Gastrocnemius medialis (tissue), 4 donors: ENCODE data around the gene OSGEPL1. TPM values are rescaled to one million over a fixed set of nuclear protein-coding genes. Genes with fewer than 3 reads are reported as not detected.

ENCODE experiments used
- ATAC-seq, 2 donors: fragments of 150-250 bp; one replicate each; pipeline ENCODE4 v1.9.1; 2016
- DNase-seq, 2 donors: peaks; one replicate each; pipeline ENCODE4 v3.0.0-alpha.2; 2019
- H3K27ac ChIP-seq, 4 donors: fragments of 200-600 bp; sonication (generic); 1 replicate in 1 of 4; 2 replicates in 3 of 4; pipeline ENCODE4 v1.5.1; 2016 to 2018; ENCODE audit warnings: mild to moderate bottlenecking in 2 of 4, moderate library complexity in 1 of 4
- H3K27me3 ChIP-seq, 3 donors: fragments of 200-600 bp; sonication (generic) in 2 of 3; 1 replicate in 1 of 3; 2 replicates in 2 of 3; pipeline versions ENCODE4 v1.5.1 to v1.6.0; 2016 to 2019; ENCODE audit warnings: mild to moderate bottlenecking in 1 of 3, moderate library complexity in 1 of 3
- H3K36me3 ChIP-seq, 2 donors: fragments of 200-600 bp; sonication (generic) in 1 of 2; one replicate each; pipeline ENCODE4 v1.5.1; 2017 to 2018
- H3K4me1 ChIP-seq, 2 donors: fragments of 200-600 bp; sonication (generic) in 1 of 2; one replicate each; pipeline ENCODE4 v1.5.1; 2016 to 2017; ENCODE audit warnings: mild to moderate bottlenecking in 2 of 2
- H3K4me3 ChIP-seq, 4 donors: fragments of 200-600 bp; sonication (generic) in 3 of 4; 1 replicate in 1 of 4; 2 replicates in 3 of 4; pipeline ENCODE4 v1.5.1; 2016 to 2019; ENCODE audit warnings: mild to moderate bottlenecking in 2 of 4
- H3K9me3 ChIP-seq, 3 donors: fragments of 200-600 bp; sonication (generic) in 2 of 3; 1 replicate in 1 of 3; 2 replicates in 2 of 3; pipeline ENCODE4 v1.5.1; 2016 to 2019
- CTCF ChIP-seq, 5 experiments: fragments of 450-650 bp in 3 of 5; fragments of 200-600 bp in 2 of 5; sonication (generic) in 2 of 5; IDR thresholded peaks in 4 of 5; conservative IDR thresholded peaks in 1 of 5; 1 replicate in 4 of 5; 2 replicates in 1 of 5; pipeline ENCODE4 v1.5.1; 2016 to 2019; ENCODE audit warnings: antibody characterized with exemption in 5 of 5, mild to moderate bottlenecking in 3 of 5, moderate library complexity in 3 of 5
- POLR2A ChIP-seq, 2 donors: fragments of 450-650 bp; IDR thresholded peaks; one replicate each; pipeline ENCODE4 v1.6.1; 2017; ENCODE audit warnings: antibody characterized with exemption in 2 of 2, mild to moderate bottlenecking in 2 of 2, moderate library complexity in 2 of 2
- in situ Hi-C, 4 donors: fragments of 200-750 bp; cut with MboI; loops; one replicate each; pipeline versions ENCODE4 v1.15.0 to v1.8.0; 2017; ENCODE audit warnings: low sequenced_read_pairs in 4 of 4
- intact Hi-C: fragments of 100-400 bp; cut with DNase I; formaldehyde crosslinking; loops from one replicate; pipeline ENCODE4 v1.15.1; 2023; ENCODE audit warnings: low total_unique reads
- total RNA-seq, 4 donors: library from RNA; depleted of rRNA; stranded (reverse); fragments of >200 nt; gene quantifications; one replicate each; pipeline versions ENCODE4 v1.1.0 to v1.2.3, GENCODE V29; 2016

OSGEPL1 gene
- total RNA-seq, 4 donors from 2014 or later: 2.1 to 15.6 (median 6.5) TPM

GRCh38 chr2:189799030-189799331 is 36.4 kb upstream of the OSGEPL1 start:
- Histone ChIP-seq H3K4me3 (no peak overlapping the region), H3K27me3 (no peaks in the 10 kb centered on the region), H3K9me3 (no peaks in the 10 kb centered on the region), H3K36me3 (peaks cover 0 to 25% of the 10 kb centered on the region in 2 donors), H3K27ac (peak overlapping the region in 1 of 4 donors; percentile 15), H3K4me1 (peaks cover 17 to 27% of the 10 kb centered on the region in 2 donors)
- intact Hi-C loops (loop anchor here (2.0 kb wide), 1 partner anchor 274 kb away; no protein-coding TSS in a partner anchor), in situ Hi-C loops (loop anchor here in 3 of 4 donors (10.0 to 25.0 kb wide), 3 partner anchors 263 to 276 kb away; partner anchors contain the start of gene MSTN (in 2 of the 3))
- DNase-seq (no peak), ATAC-seq (no peak)
- no peak for TF ChIP-seq POLR2A (IDR thresholded peaks at IDR 0.05)
- peak in 1 of 5 experiments; percentile 1 for TF ChIP-seq CTCF (IDR thresholded peaks at IDR 0.05 in 4 of 5, conservative IDR thresholded peaks at IDR 0.05 in 1 of 5)

- Histone ChIP-seq H3K36me3 (peaks cover 0 to 29% of the 10 kb centered on the region in 2 donors), H3K27me3 (no peaks in the 10 kb centered on the region), H3K9me3 (no peaks in the 10 kb centered on the region), H3K27ac (peak overlapping the region in 3 of 4 donors; percentile 6 to 29 (median 7)), H3K4me3 (no peak overlapping the region), H3K4me1 (peaks cover 17 to 25% of the 10 kb centered on the region in 2 donors)
- peak; percentile 49 to 64 for ATAC-seq
- TF ChIP-seq CTCF (IDR thresholded peaks at IDR 0.05 in 4 of 5, conservative IDR thresholded peaks at IDR 0.05 in 1 of 5): peak in 4 of 5 experiments; percentile 28 to 46 (median 36)
- no peak for TF ChIP-seq POLR2A (IDR thresholded peaks at IDR 0.05)
- DNase-seq: no peak
- in situ Hi-C loops: loop anchor here in 3 of 4 donors (10.0 to 25.0 kb wide), 3 partner anchors 264 to 276 kb away; partner anchors contain the start of gene MSTN (in 2 of the 3)
- intact Hi-C loops: loop anchor here (2.0 kb wide), 1 partner anchor 274 kb away; no protein-coding TSS in a partner anchor
These were observed 35.9 kb upstream of the OSGEPL1 start for GRCh38 chr2:189798312-189799029.

GRCh38 chr2:189797902-189798301 is 35.3 kb upstream of the OSGEPL1 start:
- in situ Hi-C loops: loop anchor here in 3 of 4 donors (10.0 to 25.0 kb wide), 3 partner anchors 264 to 277 kb away; partner anchors contain the start of gene MSTN (in 2 of the 3)
- Histone ChIP-seq H3K36me3 (peaks cover 0 to 32% of the 10 kb centered on the region in 2 donors), H3K4me3 (no peak overlapping the region), H3K4me1 (peaks cover 17 to 21% of the 10 kb centered on the region in 2 donors), H3K27ac (peak overlapping the region in 3 of 4 donors; percentile 7 to 29 (median 15)), H3K9me3 (no peaks in the 10 kb centered on the region), H3K27me3 (no peaks in the 10 kb centered on the region)
- no peak for TF ChIP-seq CTCF (IDR thresholded peaks at IDR 0.05 in 4 of 5, conservative IDR thresholded peaks at IDR 0.05 in 1 of 5)
- no peak for TF ChIP-seq POLR2A (IDR thresholded peaks at IDR 0.05)
- ATAC-seq (no peak), DNase-seq (no peak)
- intact Hi-C loops: loop anchor here (2.0 kb wide), 1 partner anchor 275 kb away; no protein-coding TSS in a partner anchor

GRCh38 chr2:189794310-189794709 is 31.7 kb upstream of the OSGEPL1 start:
- in situ Hi-C loops: loop anchor here in 3 of 4 donors (10.0 to 25.0 kb wide), 3 partner anchors 268 to 280 kb away; partner anchors contain the start of gene MSTN (in 2 of the 3)
- TF ChIP-seq CTCF (IDR thresholded peaks at IDR 0.05 in 4 of 5, conservative IDR thresholded peaks at IDR 0.05 in 1 of 5) (no peak), POLR2A (IDR thresholded peaks at IDR 0.05) (no peak)
- no peak overlapping the region for H3K27ac ChIP-seq

More at GRCh38 chr2:189794310-189794709, 31.7 kb upstream of the OSGEPL1 start:
- Histone ChIP-seq H3K27me3 (no peaks in the 10 kb centered on the region), H3K36me3 (peaks cover 0 to 50% of the 10 kb centered on the region in 2 donors), H3K4me3 (no peak overlapping the region), H3K4me1 (peaks cover 7 to 14% of the 10 kb centered on the region in 2 donors), H3K9me3 (no peaks in the 10 kb centered on the region)
- intact Hi-C loops: no loop called here
- ATAC-seq (no peak), DNase-seq (no peak)
